CD4-positive, alpha-beta T cell treated with Interleukin-6 at 100 ng/mL for 8 hours (primary cell): Measurements from ENCODE around the gene USP1.

ENCODE experiments used
- DNase-seq: peaks from one replicate; pipeline ENCODE4 v3.0.0-alpha.2; 2020; ENCODE audit warnings: mixed read lengths, low spot score

The USP1 gene

GRCh38 chr1:62426237-62426636, 10.6 kb upstream of the USP1 start:
- DNase-seq = no peak

GRCh38 chr1:62426794-62427193, 10.1 kb upstream of the USP1 start:
- DNase-seq = no peak

GRCh38 chr1:62428351-62428750, 8.5 kb upstream of the USP1 start:
- no peak for DNase-seq

- no peak for DNase-seq
These were observed 7.3 kb upstream of the USP1 start for GRCh38 chr1:62429581-62429980.

- no peak for DNase-seq
These were observed 2.8 kb upstream of the USP1 start for GRCh38 chr1:62433861-62434617.

GRCh38 chr1:62434618-62435001, 2.2 kb upstream of the USP1 start:
- no peak for DNase-seq

GRCh38 chr1:62435231-62436038, 1.4 kb upstream of the USP1 start:
- DNase-seq = no peak

- no peak for DNase-seq
These were observed 797 bp upstream of the USP1 start for GRCh38 chr1:62436039-62436465.

GRCh38 chr1:62437273-62437940, 558 bp downstream of the USP1 start:
- DNase-seq = peak; percentile 12

- no peak for DNase-seq
These were observed 1.3 kb downstream of the USP1 start for GRCh38 chr1:62438163-62438562.

GRCh38 chr1:62439652-62440371, 3.0 kb downstream of the USP1 start:
- no peak for DNase-seq

- no peak for DNase-seq
These were observed 7.9 kb downstream of the USP1 start for GRCh38 chr1:62444701-62445100.

- no peak for DNase-seq
These were observed 11.5 kb downstream of the USP1 start for GRCh38 chr1:62448221-62448933.

- no peak for DNase-seq
These were observed 13.5 kb downstream of the USP1 start for GRCh38 chr1:62450301-62450700.

GRCh38 chr1:62452951-62453350, 16.1 kb downstream of the USP1 start:
- DNase-seq = no peak

- no peak for DNase-seq
These were observed 21.1 kb downstream of the USP1 start for GRCh38 chr1:62457955-62458354.

GRCh38 chr1:62462370-62462769, 25.5 kb downstream of the USP1 start:
- DNase-seq = no peak

- DNase-seq = no peak
These were observed 30.2 kb downstream of the USP1 start for GRCh38 chr1:62467092-62467491.

GRCh38 chr1:62476525-62477219, 39.8 kb downstream of the USP1 start:
- DNase-seq = no peak

GRCh38 chr1:62481681-62482080, 44.8 kb downstream of the USP1 start:
- DNase-seq = no peak
